T-helper 17 cell (primary cell): ENCODE data around the gene DUSP28. TPM values are rescaled to one million over a fixed set of nuclear protein-coding genes. Genes with fewer than 3 reads are reported as not detected.

ENCODE experiments used
- ATAC-seq: fragments of 150-1000 bp; cut with Tn5 transposase; 2 replicates; pipeline ENCODE4 v1.10.0; 2021; ENCODE audit warnings: mild to moderate bottlenecking, moderate library complexity
- DNase-seq, 3 donors: peaks; one replicate each; pipeline versions ENCODE4 v3.0.0 to v3.0.0-alpha.2; 2020 to 2021
- H3K9me3 ChIP-seq: one replicate; pipeline ENCODE4 v1.7.0; 2013; ENCODE audit warnings: low read length, mild to moderate bottlenecking; ENCODE audit not compliant: control insufficient read depth, poor library complexity, severe bottlenecking
- H3K27ac Mint-ChIP-seq: one replicate; pipeline ENCODE4 v1.8.0; 2022; ENCODE audit warnings: mild to moderate bottlenecking, moderate library complexity, mixed read lengths
- H3K27me3 Mint-ChIP-seq: one replicate; pipeline ENCODE4 v1.8.0; 2022; ENCODE audit warnings: mixed read lengths
- H3K36me3 Mint-ChIP-seq: one replicate; pipeline ENCODE4 v1.8.0; 2022; ENCODE audit warnings: low read depth, mixed read lengths
- H3K4me1 Mint-ChIP-seq: one replicate; pipeline ENCODE4 v1.8.0; 2022; ENCODE audit warnings: mild to moderate bottlenecking, mixed read lengths
- H3K4me3 Mint-ChIP-seq: one replicate; pipeline ENCODE4 v1.8.0; 2022; ENCODE audit warnings: mild to moderate bottlenecking, moderate library complexity, mixed read lengths
- total RNA-seq, 4 donors: library from RNA in 2 of 4; stranded (reverse) in 2 of 4; gene quantifications; one replicate each; pipeline ENCODE4 v1.2.3 and lab custom pipeline; 2022 to 2026

Gene DUSP28
- total RNA-seq (10 to 100 TPM; 12.5 to 12.8 TPM), total RNA-seq (lab: John Stamatoyannopoulos, UW) (24.0 to 25.3 reads per million in 2 donors)

- H3K27me3 Mint-ChIP-seq, result no peaks in the 10 kb centered on the region
- no peaks in the 10 kb centered on the region for H3K9me3 ChIP-seq
These were observed at the start of gene DUSP28 for GRCh38 chr2:240560084-240560479. DUSP28 (plus strand) TSS chr2:240560357; CDS start chr2:240560685, 328 bp downstream.

GRCh38 chr2:240510513-240511210, 49.5 kb upstream of the DUSP28 start:
- H3K27ac Mint-ChIP-seq, result no peak overlapping the region
- peaks cover 7% of the 10 kb centered on the region for H3K36me3 Mint-ChIP-seq
- no peaks in the 10 kb centered on the region for H3K27me3 Mint-ChIP-seq
- ATAC-seq (no peak), DNase-seq (no peak)
- peaks cover 8% of the 10 kb centered on the region for H3K4me1 Mint-ChIP-seq
- H3K9me3 ChIP-seq, result no peaks in the 10 kb centered on the region
- H3K4me3 Mint-ChIP-seq, result no peak overlapping the region

More at GRCh38 chr2:240560084-240560479, at the start of gene DUSP28:
- H3K4me1 Mint-ChIP-seq, result peaks cover 56% of the 10 kb centered on the region
- ATAC-seq (peak; percentile 71), DNase-seq (peak; percentile 83 to 88 (median 86))
- H3K36me3 Mint-ChIP-seq, result no peaks in the 10 kb centered on the region
- H3K4me3 Mint-ChIP-seq, result peak within 1 kb of the TSS; percentile 91
- peak within 1 kb of the TSS; percentile 90 for H3K27ac Mint-ChIP-seq

GRCh38 chr2:240511351-240512108, 48.6 kb upstream of the DUSP28 start:
- no peak overlapping the region for H3K27ac Mint-ChIP-seq
- no peak for DNase-seq
- peaks cover 7% of the 10 kb centered on the region for H3K36me3 Mint-ChIP-seq
- no peaks in the 10 kb centered on the region for H3K9me3 ChIP-seq
- no peak overlapping the region for H3K4me3 Mint-ChIP-seq
- H3K27me3 Mint-ChIP-seq, result no peaks in the 10 kb centered on the region
- no peak for ATAC-seq
- H3K4me1 Mint-ChIP-seq, result peaks cover 8% of the 10 kb centered on the region

- ATAC-seq (no peak), DNase-seq (no peak)
- Mint-ChIP-seq H3K27ac (no peak overlapping the region), H3K4me1 (peaks cover 8% of the 10 kb centered on the region), H3K4me3 (no peak overlapping the region), H3K27me3 (no peaks in the 10 kb centered on the region), H3K36me3 (peaks cover 7% of the 10 kb centered on the region)
- no peaks in the 10 kb centered on the region for H3K9me3 ChIP-seq
These were observed 48.1 kb upstream of the DUSP28 start for GRCh38 chr2:240512109-240512485.

GRCh38 chr2:240512666-240513535, 47.3 kb upstream of the DUSP28 start:
- H3K9me3 ChIP-seq, result no peaks in the 10 kb centered on the region
- peaks cover 7% of the 10 kb centered on the region for H3K36me3 Mint-ChIP-seq
- ATAC-seq (no peak), DNase-seq (no peak)
- H3K4me1 Mint-ChIP-seq, result peaks cover 8% of the 10 kb centered on the region
- H3K27me3 Mint-ChIP-seq, result no peaks in the 10 kb centered on the region
- H3K4me3 Mint-ChIP-seq, result no peak overlapping the region
- peak overlapping the region; percentile 80 for H3K27ac Mint-ChIP-seq

DNA sequence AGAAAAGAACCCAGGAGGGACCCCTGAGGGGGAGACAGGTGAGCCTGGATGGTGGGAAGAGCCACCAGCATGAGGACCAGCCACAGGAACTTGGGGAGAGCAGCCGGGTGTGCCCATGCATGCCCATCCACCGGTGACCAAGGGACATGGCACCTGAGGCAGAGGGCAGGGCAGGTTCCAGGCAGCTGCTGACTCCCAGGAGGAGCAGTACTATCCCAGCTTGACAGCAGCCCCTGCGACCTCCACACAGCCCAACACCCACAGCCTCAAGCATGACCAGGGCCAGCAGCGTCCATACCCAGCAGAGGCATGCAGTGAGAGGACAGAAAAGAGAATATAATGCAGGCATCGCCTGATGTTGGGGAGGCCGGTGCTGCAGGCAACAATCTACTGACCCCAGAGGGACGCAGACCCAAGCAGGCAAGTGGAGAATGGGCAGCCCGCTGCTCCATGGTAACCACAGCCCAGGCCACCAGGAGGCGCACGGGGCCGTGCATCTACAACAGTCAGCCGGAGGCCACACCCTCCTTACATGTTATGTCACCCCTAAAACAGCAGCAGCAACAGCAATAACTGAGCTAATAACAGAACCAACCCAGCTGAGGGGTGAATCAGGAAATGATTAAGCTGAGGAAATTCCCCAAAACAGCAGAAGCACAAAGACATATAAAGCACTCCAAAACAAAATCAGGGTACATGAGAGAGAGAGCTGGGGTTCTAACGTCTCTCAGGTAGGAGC, 46.4 kb upstream of the DUSP28 start:
- Mint-ChIP-seq H3K27ac (peak overlapping the region; percentile 80), H3K27me3 (no peaks in the 10 kb centered on the region), H3K4me1 (peaks cover 7% of the 10 kb centered on the region), H3K4me3 (no peak overlapping the region), H3K36me3 (peaks cover 3% of the 10 kb centered on the region)
- peak; percentile 99 for ATAC-seq
- DNase-seq, result peak; percentile 71 to 82 (median 74)
- no peaks in the 10 kb centered on the region for H3K9me3 ChIP-seq

GRCh38 chr2:240514631-240515030, 45.5 kb upstream of the DUSP28 start:
- Mint-ChIP-seq H3K4me1 (peaks cover 5% of the 10 kb centered on the region), H3K27me3 (no peaks in the 10 kb centered on the region), H3K27ac (peak overlapping the region; percentile 80), H3K36me3 (no peaks in the 10 kb centered on the region), H3K4me3 (no peak overlapping the region)
- DNase-seq, result no peak
- ATAC-seq, result no peak
- H3K9me3 ChIP-seq, result no peaks in the 10 kb centered on the region

DNA sequence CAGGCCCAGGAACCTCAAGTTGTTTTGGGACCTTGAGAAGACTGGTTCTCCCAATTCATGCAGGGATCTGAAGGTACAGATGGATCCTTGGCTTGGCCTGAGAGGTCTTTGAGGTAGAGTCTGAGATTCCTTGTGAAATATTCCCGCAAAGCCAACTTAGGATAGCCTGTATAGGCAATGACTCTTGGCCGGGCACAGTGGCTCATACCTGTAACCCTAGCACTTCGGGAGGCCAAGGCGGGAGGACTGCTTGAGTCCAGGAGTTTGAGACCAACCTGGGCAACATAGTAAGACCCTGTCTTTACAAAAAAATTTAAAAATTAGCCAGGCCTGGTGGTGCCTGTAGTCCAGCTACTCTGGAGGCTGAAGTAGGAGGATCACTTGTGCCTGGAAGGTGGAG, 42.8 kb upstream of the DUSP28 start:
- DNase-seq, result no peak
- Mint-ChIP-seq H3K36me3 (no peaks in the 10 kb centered on the region), H3K27me3 (no peaks in the 10 kb centered on the region)

GRCh38 chr2:240518981-240519380, 41.2 kb upstream of the DUSP28 start:
- Mint-ChIP-seq H3K27me3 (no peaks in the 10 kb centered on the region), H3K36me3 (peaks cover 4% of the 10 kb centered on the region), H3K27ac (no peak overlapping the region), H3K4me3 (no peak overlapping the region), H3K4me1 (peaks cover 9% of the 10 kb centered on the region)
- DNase-seq (no peak), ATAC-seq (no peak)
- H3K9me3 ChIP-seq, result no peaks in the 10 kb centered on the region

More for the DNA sequence above, 42.8 kb upstream of the DUSP28 start:
- Mint-ChIP-seq H3K4me3 (no peak overlapping the region), H3K4me1 (peaks cover 10% of the 10 kb centered on the region), H3K27ac (no peak overlapping the region)
- ATAC-seq, result no peak
- H3K9me3 ChIP-seq, result no peaks in the 10 kb centered on the region

GRCh38 chr2:240519396-240520129, 40.6 kb upstream of the DUSP28 start:
- H3K9me3 ChIP-seq, result no peaks in the 10 kb centered on the region
- Mint-ChIP-seq H3K27me3 (no peaks in the 10 kb centered on the region), H3K4me1 (peaks cover 5% of the 10 kb centered on the region), H3K27ac (peak overlapping the region; percentile 1), H3K36me3 (peaks cover 4% of the 10 kb centered on the region), H3K4me3 (no peak overlapping the region)
- ATAC-seq (no peak), DNase-seq (no peak)

GRCh38 chr2:240520130-240520973, 39.8 kb upstream of the DUSP28 start:
- peak overlapping the region; percentile 1 for H3K27ac Mint-ChIP-seq
- no peak overlapping the region for H3K4me3 Mint-ChIP-seq
- ATAC-seq (no peak), DNase-seq (no peak)
- H3K4me1 Mint-ChIP-seq, result peaks cover 5% of the 10 kb centered on the region
- H3K27me3 Mint-ChIP-seq, result no peaks in the 10 kb centered on the region
- no peaks in the 10 kb centered on the region for H3K9me3 ChIP-seq
- H3K36me3 Mint-ChIP-seq, result peaks cover 4% of the 10 kb centered on the region
